Measurements from ENCODE around the gene RTL10.

DNA sequence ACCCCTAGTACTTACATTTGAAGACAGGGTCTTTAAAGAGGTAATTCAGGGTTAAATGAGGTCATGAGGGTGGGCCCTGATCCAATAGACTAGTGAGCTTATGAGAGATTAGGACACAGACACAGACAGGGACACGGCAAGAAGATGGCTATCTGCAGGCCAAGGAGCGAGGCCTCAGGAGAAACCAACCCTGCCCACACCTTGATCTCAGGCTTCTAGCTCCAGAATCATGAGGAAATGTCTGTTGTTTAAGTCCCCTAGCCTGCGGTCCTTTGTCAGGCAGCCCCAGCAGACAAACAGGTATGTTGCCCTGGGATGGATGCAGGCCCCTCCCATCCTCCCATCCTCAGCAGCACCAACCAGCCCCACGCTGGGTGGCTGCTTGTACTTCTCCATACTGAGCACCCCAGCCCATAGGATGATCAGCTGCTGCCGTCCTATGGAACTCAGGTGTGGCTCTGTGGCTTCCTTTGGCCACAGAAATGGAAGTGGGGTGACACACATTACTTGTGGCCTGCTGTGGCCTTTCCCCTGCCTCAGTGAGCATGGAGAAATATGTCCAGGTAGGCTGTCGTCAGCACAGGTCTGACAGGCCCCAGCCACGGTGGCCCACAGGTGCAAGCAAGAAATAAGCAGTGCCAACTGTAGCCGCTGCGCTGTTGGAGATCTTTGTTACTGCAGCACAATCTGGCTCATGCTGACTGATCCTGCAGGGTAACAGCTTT, 7.9 kb downstream of the RTL10 start:
- TF ChIP-seq CEBPB (IDR thresholded peaks at IDR 0.05): no peak
- TF ChIP-seq EP300 (IDR thresholded peaks at IDR 0.05; ENCODE audit: borderline replicate concordance): no peak

Measured in Ishikawa (cell line).